WTC11 (cell line): Measurements from ENCODE around the gene RASGRP4. TPM values are rescaled to one million over a fixed set of nuclear protein-coding genes. Genes with fewer than 3 reads are reported as not detected.

Source experiments
- CREM ChIP-seq: sonication (generic); formaldehyde crosslinking; IDR thresholded peaks from 2 replicates; pipeline ENCODE4 v1.8.1; 2022; ENCODE audit warnings: mild to moderate bottlenecking, missing genetic modification reagents, moderate library complexity
- HMGA2 ChIP-seq: fragments of 250-450 bp; sonication (Bioruptor Pico); IDR thresholded peaks from 2 replicates; pipeline ENCODE4 v1.4.0; 2021; ENCODE audit warnings: mild to moderate bottlenecking, moderate library complexity
- MXD4 ChIP-seq: fragments of 250-450 bp; sonication (Bioruptor Pico); IDR thresholded peaks from 2 replicates; pipeline ENCODE4 v1.8.0; 2021; ENCODE audit warnings: mild to moderate bottlenecking, moderate library complexity, borderline replicate concordance
- TEAD4 ChIP-seq: sonication (generic); formaldehyde crosslinking; IDR thresholded peaks from 2 replicates; pipeline ENCODE4 v1.8.0; 2022; ENCODE audit warnings: mild to moderate bottlenecking, missing genetic modification reagents
- ZNF317 ChIP-seq: sonication (generic); formaldehyde crosslinking; IDR thresholded peaks from 2 replicates; pipeline ENCODE4 v1.8.1; 2023; ENCODE audit warnings: low read depth, mild to moderate bottlenecking, moderate library complexity, missing genetic modification reagents, borderline replicate concordance
- ZNF396 ChIP-seq: fragments of 250-450 bp; sonication (Bioruptor Pico); IDR thresholded peaks from 2 replicates; pipeline ENCODE4 v1.8.0; 2021; ENCODE audit warnings: mild to moderate bottlenecking, moderate library complexity, borderline replicate concordance
- total RNA-seq: library from RNA; stranded (reverse); gene quantifications from 3 replicates; pipeline ENCODE4 v1.2.3, GENCODE V29; 2021
- TF ChIP-seq, protein P1 (sequence below): sonication (generic); formaldehyde crosslinking; IDR thresholded peaks from 2 replicates; pipeline ENCODE4 v1.8.0; 2022; ENCODE audit warnings: mild to moderate bottlenecking, missing genetic modification reagents
- TF ChIP-seq, protein P2 (sequence below): sonication (generic); formaldehyde crosslinking; IDR thresholded peaks from 2 replicates; pipeline ENCODE4 v1.8.1; 2023; ENCODE audit warnings: mild to moderate bottlenecking, missing genetic modification reagents, moderate library complexity
- TF ChIP-seq, protein P3 (sequence below): sonication (generic); formaldehyde crosslinking; IDR thresholded peaks from 2 replicates; pipeline ENCODE4 v1.8.0; 2023; ENCODE audit warnings: mild to moderate bottlenecking, missing genetic modification reagents
- TF ChIP-seq, protein P4 (sequence below): fragments of 250-450 bp; sonication (Bioruptor Pico); conservative IDR thresholded peaks from 2 replicates; pipeline ENCODE4 v1.9.0; 2021; ENCODE audit warnings: mild to moderate bottlenecking
- TF ChIP-seq, protein P5 (sequence below): fragments of 200-600 bp; IDR thresholded peaks from 2 replicates; pipeline ENCODE4 v1.8.0; 2022; ENCODE audit warnings: antibody characterized with exemption
- TF ChIP-seq, protein P6 (sequence below): fragments of 250-450 bp; sonication (Bioruptor Pico); IDR thresholded peaks from 2 replicates; pipeline ENCODE4 v1.9.0; 2021; ENCODE audit warnings: mild to moderate bottlenecking
- TF ChIP-seq, protein P7 (sequence below): sonication (generic); formaldehyde crosslinking; conservative IDR thresholded peaks from 2 replicates; pipeline ENCODE4 v1.8.1; 2023; ENCODE audit warnings: mild to moderate bottlenecking, low read depth, missing genetic modification reagents, moderate library complexity
- TF ChIP-seq, protein P8 (sequence below): sonication (generic); formaldehyde crosslinking; conservative IDR thresholded peaks from 2 replicates; pipeline ENCODE4 v1.8.1; 2022; ENCODE audit warnings: mild to moderate bottlenecking, missing genetic modification reagents

The RASGRP4 gene
- total RNA-seq, 1 experiment from 2014 or later: 2.5 TPM

DNA sequence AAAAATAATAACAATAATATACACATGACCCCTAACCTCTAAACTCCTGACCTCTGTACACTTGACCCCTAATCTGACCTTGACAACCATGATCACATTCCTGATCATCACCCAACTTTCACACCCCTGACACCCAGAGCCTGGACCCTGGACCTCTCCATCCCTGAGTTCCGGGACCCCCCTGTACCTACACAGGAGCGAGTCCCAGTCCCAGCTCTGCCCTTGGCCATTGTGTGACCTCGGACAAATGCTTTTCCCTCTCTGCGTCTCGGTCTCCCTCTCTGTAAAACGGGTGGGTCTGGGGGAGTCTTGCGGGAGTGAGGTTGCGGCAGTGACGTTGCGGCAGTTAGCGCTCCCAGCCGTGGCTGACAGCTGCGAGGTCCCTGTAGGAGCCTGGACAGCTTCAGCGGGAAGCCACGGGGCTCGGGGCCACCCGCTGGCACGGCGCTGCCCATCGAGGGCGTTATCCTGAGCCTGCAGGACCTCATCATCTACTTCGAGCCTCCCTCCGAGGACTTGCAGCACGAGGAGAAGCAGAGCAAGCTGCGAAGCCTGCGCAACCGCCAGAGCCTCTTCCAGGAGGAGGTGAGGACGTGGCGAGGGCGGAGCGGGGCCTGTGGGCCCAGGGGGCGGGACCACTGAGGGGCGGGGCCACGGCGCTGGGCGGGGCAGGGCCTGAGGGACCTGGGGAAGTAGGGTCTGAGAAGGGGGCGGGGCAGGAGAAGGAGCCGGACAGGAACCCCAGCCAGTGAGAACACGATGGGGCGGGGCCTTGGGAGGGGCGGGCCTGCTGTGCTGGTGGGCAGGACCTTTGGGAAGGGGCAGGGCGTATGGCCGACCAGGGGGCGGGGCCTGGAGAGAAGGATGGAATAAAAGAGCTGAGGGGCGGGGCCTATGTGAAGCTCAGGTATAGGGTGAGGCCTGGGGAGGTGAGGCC, 26.7 kb upstream of the RASGRP4 start (continued):
- TF ChIP-seq ZNF317: no peak
- TF ChIP-seq, protein P1, sequence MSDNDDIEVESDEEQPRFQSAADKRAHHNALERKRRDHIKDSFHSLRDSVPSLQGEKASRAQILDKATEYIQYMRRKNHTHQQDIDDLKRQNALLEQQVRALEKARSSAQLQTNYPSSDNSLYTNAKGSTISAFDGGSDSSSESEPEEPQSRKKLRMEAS (CRISPR knock-in tag): peak; percentile 87
- TF ChIP-seq, protein P2, sequence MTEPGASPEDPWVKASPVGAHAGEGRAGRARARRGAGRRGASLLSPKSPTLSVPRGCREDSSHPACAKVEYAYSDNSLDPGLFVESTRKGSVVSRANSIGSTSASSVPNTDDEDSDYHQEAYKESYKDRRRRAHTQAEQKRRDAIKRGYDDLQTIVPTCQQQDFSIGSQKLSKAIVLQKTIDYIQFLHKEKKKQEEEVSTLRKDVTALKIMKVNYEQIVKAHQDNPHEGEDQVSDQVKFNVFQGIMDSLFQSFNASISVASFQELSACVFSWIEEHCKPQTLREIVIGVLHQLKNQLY (CRISPR knock-in tag): no peak
- TF ChIP-seq CREM (CRISPR knock-in tag): no peak
- TF ChIP-seq TEAD4 (CRISPR knock-in tag): no peak
- TF ChIP-seq, protein P3, sequence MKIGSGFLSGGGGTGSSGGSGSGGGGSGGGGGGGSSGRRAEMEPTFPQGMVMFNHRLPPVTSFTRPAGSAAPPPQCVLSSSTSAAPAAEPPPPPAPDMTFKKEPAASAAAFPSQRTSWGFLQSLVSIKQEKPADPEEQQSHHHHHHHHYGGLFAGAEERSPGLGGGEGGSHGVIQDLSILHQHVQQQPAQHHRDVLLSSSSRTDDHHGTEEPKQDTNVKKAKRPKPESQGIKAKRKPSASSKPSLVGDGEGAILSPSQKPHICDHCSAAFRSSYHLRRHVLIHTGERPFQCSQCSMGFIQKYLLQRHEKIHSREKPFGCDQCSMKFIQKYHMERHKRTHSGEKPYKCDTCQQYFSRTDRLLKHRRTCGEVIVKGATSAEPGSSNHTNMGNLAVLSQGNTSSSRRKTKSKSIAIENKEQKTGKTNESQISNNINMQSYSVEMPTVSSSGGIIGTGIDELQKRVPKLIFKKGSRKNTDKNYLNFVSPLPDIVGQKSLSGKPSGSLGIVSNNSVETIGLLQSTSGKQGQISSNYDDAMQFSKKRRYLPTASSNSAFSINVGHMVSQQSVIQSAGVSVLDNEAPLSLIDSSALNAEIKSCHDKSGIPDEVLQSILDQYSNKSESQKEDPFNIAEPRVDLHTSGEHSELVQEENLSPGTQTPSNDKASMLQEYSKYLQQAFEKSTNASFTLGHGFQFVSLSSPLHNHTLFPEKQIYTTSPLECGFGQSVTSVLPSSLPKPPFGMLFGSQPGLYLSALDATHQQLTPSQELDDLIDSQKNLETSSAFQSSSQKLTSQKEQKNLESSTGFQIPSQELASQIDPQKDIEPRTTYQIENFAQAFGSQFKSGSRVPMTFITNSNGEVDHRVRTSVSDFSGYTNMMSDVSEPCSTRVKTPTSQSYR: no peak
- TF ChIP-seq, protein P4, sequence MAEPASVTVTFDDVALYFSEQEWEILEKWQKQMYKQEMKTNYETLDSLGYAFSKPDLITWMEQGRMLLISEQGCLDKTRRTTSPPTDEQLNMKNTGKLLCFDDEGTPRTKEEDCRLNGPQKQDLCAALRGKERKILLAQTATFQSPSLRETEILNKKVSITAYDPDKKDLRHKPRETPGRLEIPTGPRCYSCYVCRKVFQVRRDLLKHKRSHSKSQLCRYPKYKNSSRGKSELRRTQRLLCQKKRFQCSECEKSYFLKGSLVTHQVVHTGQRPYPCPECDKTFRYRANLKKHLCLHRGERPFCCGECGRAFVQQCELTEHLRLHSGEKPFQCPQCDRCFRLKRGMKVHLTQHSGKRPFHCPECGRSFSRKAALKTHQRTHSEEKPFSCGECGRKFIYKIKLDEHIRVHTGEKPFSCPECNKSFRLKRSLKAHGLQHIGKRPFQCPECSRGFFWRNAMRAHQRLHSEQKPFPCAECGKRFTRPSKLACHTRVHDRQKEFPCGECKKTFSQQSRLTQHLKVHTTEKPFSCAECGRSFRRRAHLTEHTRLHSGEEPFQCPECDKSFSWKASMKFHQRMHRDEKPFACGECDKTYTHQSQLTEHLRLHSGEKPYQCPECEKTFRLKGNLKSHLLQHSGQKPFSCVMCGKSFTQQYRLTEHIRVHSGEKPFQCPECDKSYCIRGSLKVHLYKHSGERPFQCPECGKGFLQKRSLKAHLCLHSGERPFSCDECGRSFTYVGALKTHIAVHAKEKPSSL (CRISPR knock-in tag): no peak
- TF ChIP-seq, protein P5, sequence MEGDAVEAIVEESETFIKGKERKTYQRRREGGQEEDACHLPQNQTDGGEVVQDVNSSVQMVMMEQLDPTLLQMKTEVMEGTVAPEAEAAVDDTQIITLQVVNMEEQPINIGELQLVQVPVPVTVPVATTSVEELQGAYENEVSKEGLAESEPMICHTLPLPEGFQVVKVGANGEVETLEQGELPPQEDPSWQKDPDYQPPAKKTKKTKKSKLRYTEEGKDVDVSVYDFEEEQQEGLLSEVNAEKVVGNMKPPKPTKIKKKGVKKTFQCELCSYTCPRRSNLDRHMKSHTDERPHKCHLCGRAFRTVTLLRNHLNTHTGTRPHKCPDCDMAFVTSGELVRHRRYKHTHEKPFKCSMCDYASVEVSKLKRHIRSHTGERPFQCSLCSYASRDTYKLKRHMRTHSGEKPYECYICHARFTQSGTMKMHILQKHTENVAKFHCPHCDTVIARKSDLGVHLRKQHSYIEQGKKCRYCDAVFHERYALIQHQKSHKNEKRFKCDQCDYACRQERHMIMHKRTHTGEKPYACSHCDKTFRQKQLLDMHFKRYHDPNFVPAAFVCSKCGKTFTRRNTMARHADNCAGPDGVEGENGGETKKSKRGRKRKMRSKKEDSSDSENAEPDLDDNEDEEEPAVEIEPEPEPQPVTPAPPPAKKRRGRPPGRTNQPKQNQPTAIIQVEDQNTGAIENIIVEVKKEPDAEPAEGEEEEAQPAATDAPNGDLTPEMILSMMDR: no peak
- no peak for TF ChIP-seq HMGA2
- TF ChIP-seq, protein P6, sequence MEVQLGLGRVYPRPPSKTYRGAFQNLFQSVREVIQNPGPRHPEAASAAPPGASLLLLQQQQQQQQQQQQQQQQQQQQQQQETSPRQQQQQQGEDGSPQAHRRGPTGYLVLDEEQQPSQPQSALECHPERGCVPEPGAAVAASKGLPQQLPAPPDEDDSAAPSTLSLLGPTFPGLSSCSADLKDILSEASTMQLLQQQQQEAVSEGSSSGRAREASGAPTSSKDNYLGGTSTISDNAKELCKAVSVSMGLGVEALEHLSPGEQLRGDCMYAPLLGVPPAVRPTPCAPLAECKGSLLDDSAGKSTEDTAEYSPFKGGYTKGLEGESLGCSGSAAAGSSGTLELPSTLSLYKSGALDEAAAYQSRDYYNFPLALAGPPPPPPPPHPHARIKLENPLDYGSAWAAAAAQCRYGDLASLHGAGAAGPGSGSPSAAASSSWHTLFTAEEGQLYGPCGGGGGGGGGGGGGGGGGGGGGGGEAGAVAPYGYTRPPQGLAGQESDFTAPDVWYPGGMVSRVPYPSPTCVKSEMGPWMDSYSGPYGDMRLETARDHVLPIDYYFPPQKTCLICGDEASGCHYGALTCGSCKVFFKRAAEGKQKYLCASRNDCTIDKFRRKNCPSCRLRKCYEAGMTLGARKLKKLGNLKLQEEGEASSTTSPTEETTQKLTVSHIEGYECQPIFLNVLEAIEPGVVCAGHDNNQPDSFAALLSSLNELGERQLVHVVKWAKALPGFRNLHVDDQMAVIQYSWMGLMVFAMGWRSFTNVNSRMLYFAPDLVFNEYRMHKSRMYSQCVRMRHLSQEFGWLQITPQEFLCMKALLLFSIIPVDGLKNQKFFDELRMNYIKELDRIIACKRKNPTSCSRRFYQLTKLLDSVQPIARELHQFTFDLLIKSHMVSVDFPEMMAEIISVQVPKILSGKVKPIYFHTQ (CRISPR knock-in tag): no peak
- TF ChIP-seq, protein P7, sequence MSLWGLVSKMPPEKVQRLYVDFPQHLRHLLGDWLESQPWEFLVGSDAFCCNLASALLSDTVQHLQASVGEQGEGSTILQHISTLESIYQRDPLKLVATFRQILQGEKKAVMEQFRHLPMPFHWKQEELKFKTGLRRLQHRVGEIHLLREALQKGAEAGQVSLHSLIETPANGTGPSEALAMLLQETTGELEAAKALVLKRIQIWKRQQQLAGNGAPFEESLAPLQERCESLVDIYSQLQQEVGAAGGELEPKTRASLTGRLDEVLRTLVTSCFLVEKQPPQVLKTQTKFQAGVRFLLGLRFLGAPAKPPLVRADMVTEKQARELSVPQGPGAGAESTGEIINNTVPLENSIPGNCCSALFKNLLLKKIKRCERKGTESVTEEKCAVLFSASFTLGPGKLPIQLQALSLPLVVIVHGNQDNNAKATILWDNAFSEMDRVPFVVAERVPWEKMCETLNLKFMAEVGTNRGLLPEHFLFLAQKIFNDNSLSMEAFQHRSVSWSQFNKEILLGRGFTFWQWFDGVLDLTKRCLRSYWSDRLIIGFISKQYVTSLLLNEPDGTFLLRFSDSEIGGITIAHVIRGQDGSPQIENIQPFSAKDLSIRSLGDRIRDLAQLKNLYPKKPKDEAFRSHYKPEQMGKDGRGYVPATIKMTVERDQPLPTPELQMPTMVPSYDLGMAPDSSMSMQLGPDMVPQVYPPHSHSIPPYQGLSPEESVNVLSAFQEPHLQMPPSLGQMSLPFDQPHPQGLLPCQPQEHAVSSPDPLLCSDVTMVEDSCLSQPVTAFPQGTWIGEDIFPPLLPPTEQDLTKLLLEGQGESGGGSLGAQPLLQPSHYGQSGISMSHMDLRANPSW (CRISPR knock-in tag): no peak
- no peak for TF ChIP-seq ZNF396 (CRISPR knock-in tag)
- TF ChIP-seq MXD4: no peak
- TF ChIP-seq, protein P8, sequence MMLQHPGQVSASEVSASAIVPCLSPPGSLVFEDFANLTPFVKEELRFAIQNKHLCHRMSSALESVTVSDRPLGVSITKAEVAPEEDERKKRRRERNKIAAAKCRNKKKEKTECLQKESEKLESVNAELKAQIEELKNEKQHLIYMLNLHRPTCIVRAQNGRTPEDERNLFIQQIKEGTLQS (CRISPR knock-in tag): no peak
